T-cell (primary cell): ENCODE measurements around the gene EBF4. TPM values are rescaled to one million over a fixed set of nuclear protein-coding genes. Genes with fewer than 3 reads are reported as not detected.
"Not testable (repeated sequence)": the region's sequence is repeated elsewhere in the genome, so short reads cannot be mapped to it uniquely, and the experiment has no call there.

ENCODE experiments used
- ATAC-seq, 4 experiments: fragments of 200-7000 bp in 3 of 4; fragments of 150-1000 bp in 1 of 4; cut with Tn5 transposase; replicated peaks in 1 of 4; 1 replicate in 3 of 4; 2 replicates in 1 of 4; pipeline ENCODE4 v1.10.0; 2021; ENCODE audit warnings: moderate library complexity in 3 of 4, mild to moderate bottlenecking in 2 of 4, moderate number of reproducible peaks in 1 of 4
- CTCF ChIA-PET, 2 donors: fragments of 300-600 bp; sonication (Branson Sonifier 250); formaldehyde crosslinking; loops; one replicate each; lab custom pipeline; 2022; ENCODE audit warnings: antibody characterized with exemption in 2 of 2; lab: Charles Lee
- POLR2A ChIA-PET, 2 donors: fragments of 300-600 bp; sonication (Branson Sonifier 250); formaldehyde crosslinking; loops; one replicate each; lab custom pipeline; 2022; ENCODE audit warnings: antibody characterized with exemption in 2 of 2; lab: Charles Lee
- DNase-seq, 35 experiments: peaks; one replicate each; pipeline versions ENCODE4 v3.0.0 to v3.0.0-alpha.2; 2013 to 2023
- H3K27ac ChIP-seq: one replicate; pipeline ENCODE4 v1.5.1; 2013; ENCODE audit warnings: low read length
- H3K27me3 ChIP-seq, 2 experiments: replicated peaks in 1 of 2; 1 replicate in 1 of 2; 2 replicates in 1 of 2; pipeline versions ENCODE4 v1.6.1 to v1.7.0; 2013; ENCODE audit warnings: low read length in 1 of 2, mixed read lengths in 1 of 2; ENCODE audit not compliant: control insufficient read depth in 2 of 2, insufficient read depth in 2 of 2; ENCODE audit errors: extremely low read depth in 1 of 2
- H3K36me3 ChIP-seq, 2 donors: 1 replicate in 1 of 2; 2 replicates in 1 of 2; pipeline versions ENCODE4 v1.6.1 to v1.7.0; 2013; ENCODE audit warnings: low read length in 1 of 2; ENCODE audit not compliant: control insufficient read depth in 2 of 2, insufficient read depth in 1 of 2; ENCODE audit errors: extremely low read depth in 1 of 2
- H3K4me1 ChIP-seq, 2 experiments: 1 replicate in 1 of 2; 2 replicates in 1 of 2; pipeline versions ENCODE4 v1.6.1 to v1.7.0; 2013; ENCODE audit warnings: low read length in 2 of 2, mixed read lengths in 1 of 2; ENCODE audit not compliant: insufficient read depth in 2 of 2, control insufficient read depth in 1 of 2; ENCODE audit errors: extremely low read depth in 1 of 2
- H3K4me3 ChIP-seq, 2 donors: 1 replicate in 1 of 2; 2 replicates in 1 of 2; pipeline versions ENCODE4 v1.5.1 to v1.7.0; 2013; ENCODE audit warnings: mild to moderate bottlenecking in 2 of 2, low read length in 1 of 2, moderate library complexity in 1 of 2; ENCODE audit not compliant: control insufficient read depth in 1 of 2; ENCODE audit errors: extremely low read depth in 1 of 2
- H3K9me3 ChIP-seq: 2 replicates; pipeline ENCODE4 v1.7.0; 2013
- H3K27ac Mint-ChIP-seq, 2 donors: one replicate each; pipeline ENCODE4 v1.8.0; 2020 to 2021; ENCODE audit warnings: mild to moderate bottlenecking in 2 of 2, mixed read lengths in 2 of 2
- H3K27me3 Mint-ChIP-seq, 2 donors: one replicate each; pipeline ENCODE4 v1.8.0; 2021 to 2022; ENCODE audit warnings: mixed read lengths in 2 of 2
- H3K36me3 Mint-ChIP-seq: one replicate; pipeline ENCODE4 v1.8.0; 2021; ENCODE audit warnings: mixed read lengths
- H3K4me1 Mint-ChIP-seq, 3 donors: one replicate each; pipeline ENCODE4 v1.8.0; 2020 to 2022; ENCODE audit warnings: mixed read lengths in 3 of 3, mild to moderate bottlenecking in 1 of 3
- H3K4me3 Mint-ChIP-seq, 3 donors: one replicate each; pipeline ENCODE4 v1.8.0; 2020 to 2022; ENCODE audit warnings: mild to moderate bottlenecking in 3 of 3, mixed read lengths in 3 of 3, moderate library complexity in 3 of 3
- H3K9me3 Mint-ChIP-seq, 3 donors: one replicate each; pipeline ENCODE4 v1.8.0; 2020 to 2022; ENCODE audit warnings: mixed read lengths in 3 of 3
- WGBS: methylation state at CpG from one replicate; pipeline ENCODE4 v1.1.5; 2013; ENCODE audit warnings: missing lambda C conversion rate; ENCODE audit not compliant: insufficient coverage; 5-methylcytosine and 5-hydroxymethylcytosine counted together
- total RNA-seq, 35 experiments: library from RNA in 6 of 35; stranded (reverse) in 6 of 35; fragments of 120-200 nt in 1 of 35; gene quantifications; one replicate each; pipeline versions ENCODE4 v1.2.1 to v1.2.4 and lab custom pipeline; 2013 to 2026

EBF4 gene
- total RNA-seq, 5 donors from 2014 or later (not counting 1 experiment from before 2014, with no cell fraction given): 4.2 to 10.5 (median 6.8) TPM

DNA sequence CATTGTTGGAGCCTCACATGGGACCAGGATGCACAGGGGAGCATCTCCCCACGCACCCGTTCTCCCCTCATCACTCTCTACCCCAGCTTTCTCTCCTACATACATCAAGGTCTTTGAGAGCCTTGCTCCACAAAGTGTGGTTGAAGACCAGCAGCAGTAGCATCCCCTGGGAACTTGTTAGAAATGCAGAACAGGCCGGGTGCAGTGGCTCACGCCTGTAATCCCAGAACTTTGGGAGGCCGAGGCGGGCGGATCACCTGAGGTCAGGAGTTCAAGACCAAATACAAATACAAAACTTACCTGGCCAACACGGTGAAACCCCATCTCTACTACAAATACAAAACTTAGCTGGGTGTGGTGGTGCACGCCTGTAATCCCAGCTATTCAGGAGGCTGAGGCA, 115.3 kb downstream of the EBF4 start:
- H3K27me3 ChIP-seq: peaks cover 6 to 50% of the 10 kb centered on the region in 2 experiments
- H3K9me3 Mint-ChIP-seq, H3K27ac ChIP-seq, H3K36me3 Mint-ChIP-seq, POLR2A ChIA-PET, H3K9me3 ChIP-seq, H3K4me1 Mint-ChIP-seq, ATAC-seq, H3K4me1 ChIP-seq, H3K36me3 ChIP-seq, H3K4me3 ChIP-seq, H3K4me3 Mint-ChIP-seq, DNase-seq, H3K27ac Mint-ChIP-seq: not testable (repeated sequence)
- H3K27me3 Mint-ChIP-seq: peaks cover 34 to 66% of the 10 kb centered on the region in 2 donors
- CTCF ChIA-PET: interaction anchor here in 1 of 2 donors (0.5 to 0.6 kb wide), 2 partner anchors 47 to 524 kb away, joined by 3 read pairs; no protein-coding TSS in a partner anchor
- WGBS: 96% methylated on average over 4 of the region's 9 CpGs

DNA sequence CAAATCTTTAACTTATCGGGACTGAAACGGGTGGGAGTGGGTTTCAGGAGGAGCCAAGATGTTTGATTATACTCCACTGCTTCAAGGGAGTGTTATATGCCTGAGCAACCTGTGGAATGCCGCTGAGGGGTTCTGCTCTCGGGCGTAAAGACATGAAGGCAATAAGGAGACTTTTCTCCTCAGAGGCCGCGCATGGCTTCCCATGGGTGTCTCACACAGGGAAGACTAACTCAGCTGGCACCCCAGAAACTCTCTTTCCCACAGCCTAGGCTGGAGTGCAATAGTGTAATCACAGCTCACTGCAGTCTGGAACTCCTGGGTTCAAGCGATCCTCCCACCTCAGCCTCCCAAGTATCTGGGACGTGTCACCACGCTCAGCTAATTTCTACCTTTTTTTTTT, 117.1 kb downstream of the EBF4 start:
- H3K9me3 ChIP-seq: no peaks in the 10 kb centered on the region
- Mint-ChIP-seq H3K4me3 (no peak overlapping the region), H3K4me1 (no peaks in the 10 kb centered on the region), H3K9me3 (peaks cover 4 to 10% (median 6%) of the 10 kb centered on the region in 3 donors), H3K36me3 (no peaks in the 10 kb centered on the region), H3K27me3 (peaks cover 34 to 63% of the 10 kb centered on the region in 2 donors), H3K27ac (no peak overlapping the region)
- H3K4me1 ChIP-seq: no peaks in the 10 kb centered on the region
- no peak overlapping the region for H3K27ac ChIP-seq
- ATAC-seq: no peak
- no peak for DNase-seq
- no peak overlapping the region for H3K4me3 ChIP-seq
- CTCF ChIA-PET: interaction anchor here in 1 of 2 donors (0.6 kb wide), 1 partner anchor 160 kb away, joined by 5 read pairs; no protein-coding TSS in a partner anchor
- no peaks in the 10 kb centered on the region for H3K36me3 ChIP-seq
- 97% methylated on average over 6 of the region's 10 CpGs for WGBS
- H3K27me3 ChIP-seq: peaks cover 6 to 37% of the 10 kb centered on the region in 2 experiments
- POLR2A ChIA-PET: no interaction called here

Other genes with a start within 250 kb of the EBF4 start
- 100 to 1,000 TPM; 120 to 139 (median 128) TPM for gene SNRPB, start 222.0 kb upstream of the EBF4 start, total RNA-seq
- gene ZNF343, start 183.9 kb upstream of the EBF4 start, total RNA-seq: 10 to 100 TPM in 4 of 5 donors, 1 to 10 TPM in 1; 7.6 to 14.2 (median 10.9) TPM
- gene TMC2, start 156.2 kb upstream of the EBF4 start, total RNA-seq: not detected
- 100 to 1,000 TPM; 243 to 279 (median 270) TPM for gene NOP56, start 40.1 kb upstream of the EBF4 start, total RNA-seq
- 100 to 1,000 TPM; 101 to 147 (median 117) TPM for gene IDH3B, start 28.6 kb upstream of the EBF4 start, total RNA-seq
- under 1 TPM; 0.20 to 0.90 (median 0.63) TPM for gene CPXM1, start 107.8 kb downstream of the EBF4 start, total RNA-seq
- gene C20orf141, start 122.2 kb downstream of the EBF4 start, total RNA-seq: not detected
- not detected for gene TMEM239, start 123.6 kb downstream of the EBF4 start, total RNA-seq
- gene PCED1A, start 147.9 kb downstream of the EBF4 start, total RNA-seq: 100 to 1,000 TPM in 2 of 5 donors, 10 to 100 TPM in 3; 65.1 to 111 (median 95.2) TPM
- gene VPS16, start 148.0 kb downstream of the EBF4 start, total RNA-seq: 10 to 100 TPM; 44.5 to 72.2 (median 68.2) TPM
- 10 to 100 TPM; 66.2 to 98.6 (median 71.5) TPM for gene PTPRA, start 180.7 kb downstream of the EBF4 start, total RNA-seq